Stimulated activated CD8-positive, alpha-beta memory T cell treated with anti-CD3 and anti-CD28 coated beads, Interleukin-2, amount 100 ng/mL, for 1 hour (primary cell): ENCODE data around the gene DOK5.
"Not testable (repeated sequence)": the region's sequence is repeated elsewhere in the genome, so short reads cannot be mapped to it uniquely, and the experiment has no call there.

Source experiments
- DNase-seq, 2 donors: peaks; one replicate each; pipeline ENCODE4 v3.0.0-alpha.2; 2020; ENCODE audit warnings: low read depth in 2 of 2

The DOK5 gene

GRCh38 chr20:54470697-54471096 is 4.7 kb upstream of the DOK5 start:
- no peak for DNase-seq

- DNase-seq: no peak
Observed at GRCh38 chr20:54472607-54473006, 2.8 kb upstream of the DOK5 start.

- DNase-seq: no peak
Observed at GRCh38 chr20:54473340-54473739, 2.1 kb upstream of the DOK5 start.

GRCh38 chr20:54474046-54474445 is 1.3 kb upstream of the DOK5 start:
- no peak for DNase-seq

- no peak for DNase-seq
Observed at GRCh38 chr20:54474866-54475265, 527 bp upstream of the DOK5 start.

- DNase-seq: no peak
Observed at GRCh38 chr20:54476169-54477009, 996 bp downstream of the DOK5 start.

GRCh38 chr20:54477191-54477955 is 2.0 kb downstream of the DOK5 start:
- DNase-seq: no peak

- no peak for DNase-seq
Observed at GRCh38 chr20:54479138-54479906, 3.9 kb downstream of the DOK5 start.

GRCh38 chr20:54479937-54480336 is 4.5 kb downstream of the DOK5 start:
- DNase-seq: not testable (repeated sequence)

GRCh38 chr20:54481442-54481841 is 6.0 kb downstream of the DOK5 start:
- DNase-seq: no peak

- DNase-seq: no peak
Observed at GRCh38 chr20:54485631-54486030, 10.2 kb downstream of the DOK5 start.

GRCh38 chr20:54486585-54486984 is 11.2 kb downstream of the DOK5 start:
- no peak for DNase-seq

GRCh38 chr20:54488442-54488841 is 13.0 kb downstream of the DOK5 start:
- DNase-seq: no peak

GRCh38 chr20:54491506-54491905 is 16.1 kb downstream of the DOK5 start:
- DNase-seq: no peak

- DNase-seq: no peak
Observed at GRCh38 chr20:54494303-54495006, 19.1 kb downstream of the DOK5 start.

GRCh38 chr20:54497931-54498718 is 22.7 kb downstream of the DOK5 start:
- DNase-seq: no peak

GRCh38 chr20:54499111-54499510 is 23.7 kb downstream of the DOK5 start:
- DNase-seq: no peak

GRCh38 chr20:54502179-54502578 is 26.8 kb downstream of the DOK5 start:
- DNase-seq: no peak

- DNase-seq: no peak
Observed at GRCh38 chr20:54506643-54507042, 31.2 kb downstream of the DOK5 start.

- no peak for DNase-seq
Observed at GRCh38 chr20:54510541-54511129, 35.2 kb downstream of the DOK5 start.
